Measurements from ENCODE around the gene SLC1A5. TPM values are rescaled to one million over a fixed set of nuclear protein-coding genes. Genes with fewer than 3 reads are reported as not detected.

Gene SLC1A5
- total RNA-seq, 1 experiment from 2014 or later = 284 TPM

GRCh38 chr19:46821512-46822409 lies 33.4 kb upstream of the SLC1A5 start:
- POLR2A ChIA-PET = interaction anchor here (1.4 kb wide), 1 partner anchor 33 kb away, joined by 3 read pairs; the partner anchor contains the start of gene SLC1A5
- H3K9ac ChIP-seq (ENCODE audit: low read length) = no peak overlapping the region
- TF ChIP-seq, protein P1, sequence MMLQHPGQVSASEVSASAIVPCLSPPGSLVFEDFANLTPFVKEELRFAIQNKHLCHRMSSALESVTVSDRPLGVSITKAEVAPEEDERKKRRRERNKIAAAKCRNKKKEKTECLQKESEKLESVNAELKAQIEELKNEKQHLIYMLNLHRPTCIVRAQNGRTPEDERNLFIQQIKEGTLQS (IDR thresholded peaks at IDR 0.05) = no peak
- no peak for TF ChIP-seq POLR2AphosphoS5 (IDR thresholded peaks at IDR 0.05; ENCODE audit: low read depth, low read length)
- no peak for TF ChIP-seq POLR2A (IDR thresholded peaks at IDR 0.05; ENCODE audit: borderline replicate concordance, extremely low read depth, insufficient read depth, insufficient read length)
- TF ChIP-seq, protein P2, sequence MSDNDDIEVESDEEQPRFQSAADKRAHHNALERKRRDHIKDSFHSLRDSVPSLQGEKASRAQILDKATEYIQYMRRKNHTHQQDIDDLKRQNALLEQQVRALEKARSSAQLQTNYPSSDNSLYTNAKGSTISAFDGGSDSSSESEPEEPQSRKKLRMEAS (IDR thresholded peaks at IDR 0.05) = no peak
- no peak for TF ChIP-seq ZNF274 (IDR thresholded peaks at IDR 0.05; ENCODE audit: low read depth, low read length)
- no peak for TF ChIP-seq YY1 (IDR thresholded peaks at IDR 0.05; ENCODE audit: extremely low read depth, insufficient replicate concordance, low read depth, low read length)
- TF ChIP-seq SP1 (IDR thresholded peaks at IDR 0.05; ENCODE audit: low read depth) = no peak
- no peak for TF ChIP-seq FOSL1 (IDR thresholded peaks at IDR 0.05; ENCODE audit: low read depth)
- TF ChIP-seq EZH2 (IDR thresholded peaks at IDR 0.05) = no peak
- TF ChIP-seq TCF7L2 (IDR thresholded peaks at IDR 0.05; ENCODE audit: borderline replicate concordance, extremely low read depth, insufficient read depth, insufficient read length) = no peak
- no peak for TF ChIP-seq CEBPB (IDR thresholded peaks at IDR 0.05; ENCODE audit: low read depth)
- no peak for TF ChIP-seq SRF (IDR thresholded peaks at IDR 0.05; ENCODE audit: low read depth)
- no peak for TF ChIP-seq JUND (IDR thresholded peaks at IDR 0.05)
- RAD21 ChIA-PET (ENCODE audit: low non-redundant PET in 1 of 2, low total read pairs in 2 of 2, uncharacterized antibody in 2 of 2, unreplicated experiment in 2 of 2) = no interaction called here
- no peak overlapping the region for H3K4me2 ChIP-seq (ENCODE audit: low read length)
- no peaks in the 10 kb centered on the region for H3K79me2 ChIP-seq (ENCODE audit: insufficient read depth, low read length)
- no peak overlapping the region for H3K4me3 ChIP-seq (replicated peaks in 1 of 2; ENCODE audit: low read depth in 1 of 2, low read length in 2 of 2)
- peaks cover 19 to 27% of the 10 kb centered on the region in 2 experiments for H3K4me1 ChIP-seq (ENCODE audit: control insufficient read depth in 1 of 2, insufficient read depth in 2 of 2, low read length in 2 of 2)
- H2AFZ ChIP-seq (ENCODE audit: low read depth, low read length, poor library complexity, severe bottlenecking) = no peak overlapping the region
- H3K27ac ChIP-seq (ENCODE audit: low read depth, low read length) = no peak overlapping the region
- no peaks in the 10 kb centered on the region for H3K27me3 ChIP-seq (ENCODE audit: insufficient read depth, low read length)
- no TSS peak for BruUV-seq (replicated peaks)
- no peaks in the 10 kb centered on the region for H4K20me1 ChIP-seq (ENCODE audit: insufficient read depth)
- DNase-seq (ENCODE audit: low read depth, low spot score) (no peak), ATAC-seq (no peak)
- no peaks in the 10 kb centered on the region for H3K36me3 ChIP-seq (ENCODE audit: control insufficient read depth in 1 of 2, insufficient read depth in 2 of 2, low read length in 2 of 2)
- CTCF ChIA-PET = interaction anchor here (1.0 to 1.1 kb wide), 2 partner anchors 11 to 19 kb away, joined by 4 read pairs; no protein-coding TSS in a partner anchor
- H3K9me2 ChIP-seq (ENCODE audit: insufficient read depth) = no peaks in the 10 kb centered on the region
- H3K9me3 ChIP-seq (ENCODE audit: control insufficient read depth in 1 of 2, insufficient read depth in 1 of 2, low read depth in 1 of 2, low read length in 2 of 2) = no peaks in the 10 kb centered on the region
- intact Hi-C loops (cut with micrococcal nuclease) = no loop called here

All from HCT116 (cell line).